Pancreas (tissue), 10 donors: Measurements from ENCODE around the gene KCNF1. TPM values are rescaled to one million over a fixed set of nuclear protein-coding genes. Genes with fewer than 3 reads are reported as not detected.

ENCODE experiments used
- ATAC-seq, 4 donors: fragments of 200-7000 bp; cut with Tn5 transposase; one replicate each; pipeline versions ENCODE4 v1.8.0 to v1.9.1; 2020; ENCODE audit warnings: mild to moderate bottlenecking in 4 of 4, moderate library complexity in 4 of 4
- DNase-seq, 6 donors: peaks; one replicate each; pipeline ENCODE4 v3.0.0-alpha.2; 2020
- FAIRE-seq: peaks from 2 replicates; lab custom pipeline; 2012; peaks lifted over from hg19 to GRCh38; lab: Jason Lieb, UNC
- H3K27ac ChIP-seq, 4 donors: fragments of 200-600 bp; sonication (generic); 1 replicate in 3 of 4; 2 replicates in 1 of 4; pipeline versions ENCODE4 v1.5.0 to v1.8.0; 2020
- H3K27me3 ChIP-seq, 4 donors: fragments of 200-600 bp; one replicate each; pipeline ENCODE4 v1.8.0; 2021
- H3K36me3 ChIP-seq, 3 donors: fragments of 200-600 bp; sonication (generic) in 1 of 3; one replicate each; pipeline versions ENCODE4 v1.5.0 to v1.8.0; 2020 to 2021
- H3K4me1 ChIP-seq, 3 donors: fragments of 200-600 bp; one replicate each; pipeline ENCODE4 v1.8.0; 2021
- H3K4me3 ChIP-seq, 4 donors: fragments of 200-600 bp; sonication (generic) in 2 of 4; one replicate each; pipeline versions ENCODE4 v1.5.0 to v1.8.0; 2020 to 2021
- H3K9me3 ChIP-seq, 4 donors: fragments of 200-600 bp; one replicate each; pipeline ENCODE4 v1.8.0; 2021
- CTCF ChIP-seq, 4 donors: fragments of 200-600 bp; sonication (generic) in 3 of 4; IDR thresholded peaks; one replicate each; pipeline versions ENCODE4 v1.5.0 to v1.8.0; 2021; ENCODE audit warnings: antibody characterized with exemption in 4 of 4
- WGBS, 2 donors: extraction: QIAGEN DNeasy Blood & Tissue Kit; methylation state at CpG; one replicate each; pipeline ENCODE4 v1.1.7; 2013; 5-methylcytosine and 5-hydroxymethylcytosine counted together
- intact Hi-C, 3 donors: fragments of 100-400 bp; cut with DNase I; formaldehyde crosslinking; loops; one replicate each; pipeline versions ENCODE4 v1.11.1 to v1.14.2; 2022
- polyA plus RNA-seq, 2 donors: library from polyadenylated mRNA; stranded (reverse); fragments of 200-250 nt; gene quantifications; one replicate each; pipeline ENCODE4 v1.2.3, GENCODE V29; 2013
- total RNA-seq, 6 donors: library from RNA; stranded (reverse); fragmentation: NEBNext Ultra II Directional in 4 of 6; extraction: Animal tissue kit (Norgen Biotek cat#: 25700) in 4 of 6; gene quantifications; one replicate each; pipeline versions ENCODE4 v1.2.1 to v1.2.4, GENCODE V29; 2021 to 2023
- donor health status: healthy with polysubstance abuse.
- donor health status: DM: no; HTN: no; CAD: no; lungs with moderate emphysema.
- donor health status: DM: no; HTN: no; CAD: no.
- donor health status: control.
- donor health status: control.
- donor health status: Bipolar disorder and iron deficiency.
- donor health status: DM: yes; HTN: yes; CAD: no.
- donor health status: DM: no; HTN: no; CAD: no.
- donor health status: DM: no; HTN: no; CAD: no.
- donor health status: DM: yes; HTN: yes; CAD: no.

The KCNF1 gene
- total and polyA plus RNA-seq, 8 donors: 0.08 to 15.8 (median 0.52) TPM

DNA sequence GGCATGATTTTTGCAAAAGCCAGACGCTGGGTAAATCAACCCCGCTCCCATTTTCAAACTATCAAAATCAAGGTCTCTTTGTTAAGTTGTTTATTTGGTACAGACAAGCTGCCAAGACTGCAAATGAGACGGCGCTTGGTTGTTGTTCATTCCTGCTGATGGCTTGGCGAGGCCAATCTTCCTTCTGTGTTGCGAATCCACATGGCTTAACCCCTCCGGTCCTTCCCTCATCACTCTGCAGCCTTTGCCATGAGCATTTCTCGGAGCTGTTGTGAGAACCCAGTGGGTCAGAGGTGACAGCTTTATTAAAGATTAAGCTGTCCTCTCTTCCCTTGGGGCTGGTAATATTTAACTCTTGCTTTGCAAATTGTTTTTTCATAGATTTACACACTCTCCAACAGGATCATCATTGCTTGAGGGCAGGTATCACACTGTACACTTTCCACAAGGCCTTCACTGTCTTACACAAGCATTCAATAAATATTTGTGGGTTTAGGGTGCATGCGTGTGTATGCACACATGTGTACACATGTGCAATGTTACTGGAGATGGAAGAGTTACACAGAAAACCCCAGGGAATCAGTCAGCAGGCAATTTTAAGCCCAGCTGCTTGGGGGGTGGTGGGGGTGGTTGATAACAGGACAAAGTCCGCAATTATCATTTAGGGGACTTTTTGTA is 27.8 kb upstream of the KCNF1 start:
- DNase-seq (no peak), FAIRE-seq (no peak), ATAC-seq (peak in 1 of 4 donors; percentile 14)
- Histone ChIP-seq H3K27me3 (no peaks in the 10 kb centered on the region), H3K36me3 (no peaks in the 10 kb centered on the region), H3K4me1 (peaks cover 0 to 6% (median 3%) of the 10 kb centered on the region in 3 donors), H3K9me3 (no peaks in the 10 kb centered on the region), H3K27ac (no peak overlapping the region), H3K4me3 (no peak overlapping the region)
- WGBS, 2 donors: 21 to 26% methylated on average over 10 of the region's 10 CpGs
- no peak for TF ChIP-seq CTCF (IDR thresholded peaks at IDR 0.05)
- intact Hi-C loops: no loop called here

DNA sequence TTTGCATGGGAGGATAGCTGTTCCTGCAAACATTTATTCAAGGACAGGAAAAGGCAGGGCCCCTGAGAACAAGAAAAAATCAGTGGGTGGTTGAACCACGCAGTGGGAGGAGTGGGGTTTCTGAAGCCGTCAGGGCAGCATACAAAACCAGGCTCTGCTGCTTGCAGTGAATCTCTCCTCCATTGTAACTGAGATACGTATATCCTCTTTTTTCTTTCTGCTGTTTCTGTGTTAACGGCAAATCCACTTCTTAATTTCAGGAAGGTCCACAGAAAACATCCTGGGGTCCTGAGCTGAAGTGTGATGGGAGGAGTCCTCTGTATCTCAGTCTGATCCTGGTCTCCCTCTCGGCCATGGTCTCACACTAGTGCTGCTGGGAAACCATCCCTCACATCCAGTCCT is 27.2 kb upstream of the KCNF1 start:
- no peak for FAIRE-seq
- no peak overlapping the region for H3K27ac ChIP-seq
- DNase-seq: no peak

GRCh38 chr2:10885094-10885860 is 26.5 kb upstream of the KCNF1 start:
- no peak for DNase-seq
- Histone ChIP-seq H3K4me1 (peaks cover 0 to 6% (median 3%) of the 10 kb centered on the region in 3 donors), H3K9me3 (no peaks in the 10 kb centered on the region), H3K27me3 (no peaks in the 10 kb centered on the region), H3K27ac (no peak overlapping the region), H3K4me3 (no peak overlapping the region), H3K36me3 (no peaks in the 10 kb centered on the region)
- intact Hi-C loops: no loop called here
- no peak for FAIRE-seq
- no peak for TF ChIP-seq CTCF (IDR thresholded peaks at IDR 0.05)
- 86 to 87% methylated on average over 6 of the region's 6 CpGs for WGBS, 2 donors
- no peak for ATAC-seq

More for the DNA sequence above, 27.2 kb upstream of the KCNF1 start:
- ATAC-seq: no peak
- intact Hi-C loops: no loop called here
- WGBS, 2 donors: 70 to 75% methylated on average over 5 of the region's 5 CpGs
- Histone ChIP-seq H3K27me3 (no peaks in the 10 kb centered on the region), H3K9me3 (no peaks in the 10 kb centered on the region), H3K4me1 (peaks cover 0 to 6% (median 3%) of the 10 kb centered on the region in 3 donors), H3K4me3 (no peak overlapping the region), H3K36me3 (no peaks in the 10 kb centered on the region)
- no peak for TF ChIP-seq CTCF (IDR thresholded peaks at IDR 0.05)

DNA sequence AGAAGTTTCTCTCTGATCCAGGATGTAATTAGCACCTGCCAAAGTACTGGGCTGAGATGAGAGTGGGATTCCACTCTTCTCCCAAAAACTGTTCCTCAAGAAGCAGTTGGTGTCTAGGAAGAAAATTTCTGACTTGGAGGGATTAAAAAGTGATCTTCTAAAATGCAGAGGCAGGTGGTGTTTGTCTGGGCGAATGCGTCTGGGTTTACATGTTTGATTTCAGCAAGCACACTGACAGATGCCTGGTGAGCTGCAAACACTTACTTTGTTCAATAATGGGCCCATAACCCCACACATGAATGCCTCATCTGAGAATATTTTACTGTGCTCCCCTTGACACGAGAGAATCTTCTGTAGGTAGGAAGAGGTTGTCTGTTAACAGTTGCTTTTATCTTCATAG is 24.3 kb upstream of the KCNF1 start:
- ATAC-seq (no peak), FAIRE-seq (no peak), DNase-seq (no peak)
- peaks cover 0 to 6% (median 3%) of the 10 kb centered on the region in 3 donors for H3K4me1 ChIP-seq
- H3K27me3 ChIP-seq: no peaks in the 10 kb centered on the region
- no peaks in the 10 kb centered on the region for H3K9me3 ChIP-seq
- intact Hi-C loops: no loop called here
- TF ChIP-seq CTCF (IDR thresholded peaks at IDR 0.05): no peak
- WGBS, 2 donors: 55 to 75% methylated on average over 3 of the region's 3 CpGs
- H3K4me3 ChIP-seq: no peak overlapping the region
- H3K36me3 ChIP-seq: no peaks in the 10 kb centered on the region
- H3K27ac ChIP-seq: no peak overlapping the region
